ENCODE data around the gene LRRK2.

- no peak for TF ChIP-seq TAF1 (conservative IDR thresholded peaks at IDR 0.05)
- TF ChIP-seq SP1 (IDR thresholded peaks at IDR 0.05) = no peak
- TF ChIP-seq CTCF (IDR thresholded peaks at IDR 0.05; ENCODE audit: low read depth, low read length, missing input control) = no peak
- TF ChIP-seq ZBTB33 (IDR thresholded peaks at IDR 0.05) = no peak
- TF ChIP-seq EGR1 (IDR thresholded peaks at IDR 0.05; ENCODE audit: low read depth in 2 of 2) = no peak
- no peak for TF ChIP-seq MAX (IDR thresholded peaks at IDR 0.05)
- TF ChIP-seq JUND (IDR thresholded peaks at IDR 0.05) = no peak
- TF ChIP-seq HNF4A (conservative IDR thresholded peaks at IDR 0.05) = no peak
- no peak for TF ChIP-seq REST (IDR thresholded peaks at IDR 0.05)
- TF ChIP-seq GABPA (IDR thresholded peaks at IDR 0.05 in 1 of 2, conservative IDR thresholded peaks at IDR 0.05 in 1 of 2) = no peak
These were observed 57.1 kb downstream of the LRRK2 start for GRCh38 chr12:40281791-40282364.

Data from liver (tissue), 3 donors.